NB4 (cell line): ENCODE data around the gene CHST8.

Experiments used
- DNase-seq: peaks from one replicate; pipeline ENCODE4 v3.0.0; 2010; ENCODE audit warnings: low read depth
- H3K4me3 ChIP-seq: one replicate; pipeline ENCODE4 v1.5.1; 2011; ENCODE audit warnings: mild to moderate bottlenecking, low read depth, low read length, moderate library complexity
- CTCF ChIP-seq: IDR thresholded peaks from one replicate; pipeline ENCODE4 v1.5.1; 2012; ENCODE audit warnings: low read depth, low read length
- MAX ChIP-seq: IDR thresholded peaks from 2 replicates; pipeline ENCODE4 v1.6.1; 2011; ENCODE audit warnings: low read depth, low read length
- MYC ChIP-seq: IDR thresholded peaks from 2 replicates; pipeline ENCODE4 v1.6.1; 2011; ENCODE audit warnings: low read depth, low read length
- POLR2A ChIP-seq: IDR thresholded peaks from 2 replicates; pipeline ENCODE4 v1.6.1; 2011; ENCODE audit warnings: mild to moderate bottlenecking; ENCODE audit not compliant: insufficient read length; ENCODE audit errors: extremely low read depth

The CHST8 gene

GRCh38 chr19:33780746-33781145 is 159.0 kb downstream of the CHST8 start:
- peak; percentile 33 for DNase-seq
- TF ChIP-seq MAX (no peak), CTCF (no peak), POLR2A (no peak), MYC (no peak)
- no peak overlapping the region for H3K4me3 ChIP-seq

GRCh38 chr19:33781415-33781935 is 159.7 kb downstream of the CHST8 start:
- DNase-seq: no peak
- TF ChIP-seq MYC (no peak), POLR2A (no peak), MAX (no peak), CTCF (no peak)

GRCh38 chr19:33781996-33782395 is 160.2 kb downstream of the CHST8 start:
- peak; percentile 53 for DNase-seq
- TF ChIP-seq MYC: no peak
- TF ChIP-seq POLR2A: no peak
- no peak for TF ChIP-seq CTCF
- no peak for TF ChIP-seq MAX
- H3K4me3 ChIP-seq: no peak overlapping the region

More at GRCh38 chr19:33781415-33781935, 159.7 kb downstream of the CHST8 start:
- no peak overlapping the region for H3K4me3 ChIP-seq

- TF ChIP-seq MYC (no peak), POLR2A (no peak), CTCF (no peak), MAX (no peak)
- H3K4me3 ChIP-seq: no peak overlapping the region
- no peak for DNase-seq
These were observed 162.7 kb downstream of the CHST8 start for GRCh38 chr19:33784432-33784831.

GRCh38 chr19:33785795-33786194 is 164.0 kb downstream of the CHST8 start:
- DNase-seq: no peak
- no peak for TF ChIP-seq POLR2A
- no peak for TF ChIP-seq MYC
- TF ChIP-seq MAX: no peak
- TF ChIP-seq CTCF: no peak
- H3K4me3 ChIP-seq: no peak overlapping the region

GRCh38 chr19:33788676-33789075 is 166.9 kb downstream of the CHST8 start:
- no peak overlapping the region for H3K4me3 ChIP-seq
- TF ChIP-seq MYC: no peak
- TF ChIP-seq MAX: no peak
- TF ChIP-seq CTCF: no peak
- DNase-seq: no peak
